NCI-H1105 (cell line): ENCODE results near the gene PPP2R5E.

ENCODE experiments used
- DNase-seq: peaks from one replicate; lab custom pipeline; 2025; lab: John Stamatoyannopoulos, UW

Gene PPP2R5E

GRCh38 chr14:63470962-63471793 is 72.0 kb downstream of the PPP2R5E start:
- no peak for DNase-seq

- no peak for DNase-seq
These were observed 74.9 kb downstream of the PPP2R5E start for GRCh38 chr14:63468294-63468693.

DNA sequence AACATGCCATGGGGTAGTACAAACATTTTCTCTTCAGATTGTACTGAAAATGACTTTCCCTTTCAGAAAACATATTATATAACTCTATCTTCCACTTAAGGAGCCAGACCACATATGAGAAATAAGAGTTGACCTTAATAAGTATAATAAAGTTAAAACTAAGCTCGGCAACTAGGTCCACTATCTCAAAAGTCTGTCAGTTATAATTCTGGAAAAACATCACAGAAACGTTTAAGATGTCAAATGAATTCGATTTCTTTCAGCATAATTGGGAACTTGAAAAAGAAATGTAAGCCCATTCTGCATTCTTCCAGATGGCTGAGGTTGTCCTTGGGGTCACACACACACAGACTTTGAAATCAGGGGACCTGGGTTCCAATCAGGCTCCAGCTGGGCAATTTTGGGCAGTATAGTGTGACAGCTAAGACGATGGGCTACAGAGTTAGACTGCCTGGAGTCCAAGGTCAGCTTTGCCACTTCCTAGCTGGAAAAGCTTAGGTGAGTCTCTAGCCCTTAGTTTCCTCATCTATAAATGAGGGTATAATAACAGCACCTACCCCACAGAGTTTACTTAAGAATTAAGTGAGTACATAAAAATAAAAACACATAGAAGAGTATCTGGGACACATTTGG is 75.6 kb downstream of the PPP2R5E start:
- DNase-seq, result no peak

GRCh38 chr14:63465347-63465746 is 77.8 kb downstream of the PPP2R5E start:
- DNase-seq, result no peak

- no peak for DNase-seq
These were observed 82.4 kb downstream of the PPP2R5E start for GRCh38 chr14:63460680-63461369.

GRCh38 chr14:63459738-63460137 is 83.4 kb downstream of the PPP2R5E start:
- DNase-seq, result no peak

DNA sequence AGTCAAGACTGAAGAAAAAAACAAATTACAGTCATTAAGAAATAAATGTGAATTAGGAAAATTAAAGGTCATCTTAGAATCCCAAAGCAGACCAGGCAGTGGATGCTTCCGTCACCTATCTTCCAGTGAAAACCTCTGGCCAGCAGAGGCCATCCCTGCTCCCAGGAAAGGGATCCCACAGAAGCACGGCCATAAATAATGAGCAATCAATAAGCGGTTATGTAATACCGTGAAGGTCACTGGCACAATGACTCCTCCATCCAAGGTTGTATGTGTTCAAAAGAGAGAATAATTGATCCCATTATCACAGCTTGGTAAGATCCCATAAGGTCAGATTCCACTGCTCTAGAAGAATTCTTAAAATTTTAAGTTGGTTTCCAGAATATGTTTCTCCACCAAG is 85.7 kb downstream of the PPP2R5E start:
- DNase-seq, result no peak

GRCh38 chr14:63454863-63455622 is 88.1 kb downstream of the PPP2R5E start:
- DNase-seq, result peak; percentile 72

- no peak for DNase-seq
These were observed 88.7 kb downstream of the PPP2R5E start for GRCh38 chr14:63454436-63454835.

DNA sequence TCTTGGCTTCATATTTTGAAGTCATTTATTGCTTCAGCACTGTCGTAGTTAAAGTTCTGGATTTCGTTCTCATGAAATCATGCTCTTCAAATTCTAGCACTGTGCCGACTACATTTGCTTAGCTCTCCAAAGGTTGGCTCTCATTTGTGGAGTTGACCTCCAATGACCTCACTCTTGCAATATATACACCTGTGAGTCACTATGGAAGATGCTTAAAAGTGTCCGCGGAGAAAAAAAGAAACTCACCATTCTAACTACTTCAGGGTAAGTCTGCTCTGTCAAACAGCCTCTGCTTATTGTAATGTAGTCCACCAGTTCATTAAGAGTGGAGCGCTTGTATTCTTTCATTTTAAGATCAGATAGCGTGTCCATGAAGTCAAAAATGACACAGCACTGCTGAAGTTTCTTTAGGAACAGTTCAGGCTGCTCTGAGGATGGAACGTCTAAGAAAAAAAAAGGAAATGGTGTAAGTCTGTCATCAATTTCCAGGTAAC is 89.7 kb downstream of the PPP2R5E start:
- DNase-seq, result no peak

- no peak for DNase-seq
These were observed 90.4 kb downstream of the PPP2R5E start for GRCh38 chr14:63452796-63453195.

DNA sequence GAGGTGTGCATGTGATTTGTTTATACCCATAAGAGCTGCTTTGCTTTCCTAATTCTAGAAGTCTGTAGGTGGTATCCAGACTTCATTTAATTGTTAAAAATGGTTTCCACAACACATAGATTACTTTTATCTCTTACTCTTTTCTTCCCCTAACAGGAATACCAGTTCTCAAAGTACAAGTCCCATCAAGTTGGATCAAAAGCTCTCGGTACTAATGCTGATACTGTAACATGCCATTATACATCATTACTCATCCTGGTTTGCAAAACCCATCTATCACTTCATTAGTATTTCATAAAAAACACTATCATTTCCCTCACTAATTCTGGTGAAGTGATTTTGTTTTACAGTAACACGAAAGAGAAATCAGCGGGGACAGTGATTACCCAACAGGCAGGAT is 94.3 kb downstream of the PPP2R5E start:
- no peak for DNase-seq

- DNase-seq, result no peak
These were observed 98.6 kb downstream of the PPP2R5E start for GRCh38 chr14:63444588-63444987.

DNA sequence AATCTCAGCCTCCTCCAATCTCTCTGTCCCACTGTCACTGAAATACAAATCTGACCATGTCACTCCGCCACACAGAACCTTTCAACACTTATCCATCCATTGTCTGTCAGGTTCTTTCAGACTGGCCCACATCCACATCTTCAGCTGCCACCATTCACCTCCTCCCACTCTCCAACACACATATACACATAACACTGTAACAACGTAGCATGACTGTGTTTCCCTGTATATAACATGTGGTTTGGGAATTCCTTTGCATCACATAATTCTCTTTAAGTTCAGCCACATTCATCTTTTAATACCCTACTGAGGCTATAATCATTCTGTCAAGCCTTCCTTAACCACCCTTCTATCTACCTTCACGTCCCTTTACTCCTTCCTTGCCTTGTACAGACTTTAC is 99.2 kb downstream of the PPP2R5E start:
- DNase-seq, result no peak

DNA sequence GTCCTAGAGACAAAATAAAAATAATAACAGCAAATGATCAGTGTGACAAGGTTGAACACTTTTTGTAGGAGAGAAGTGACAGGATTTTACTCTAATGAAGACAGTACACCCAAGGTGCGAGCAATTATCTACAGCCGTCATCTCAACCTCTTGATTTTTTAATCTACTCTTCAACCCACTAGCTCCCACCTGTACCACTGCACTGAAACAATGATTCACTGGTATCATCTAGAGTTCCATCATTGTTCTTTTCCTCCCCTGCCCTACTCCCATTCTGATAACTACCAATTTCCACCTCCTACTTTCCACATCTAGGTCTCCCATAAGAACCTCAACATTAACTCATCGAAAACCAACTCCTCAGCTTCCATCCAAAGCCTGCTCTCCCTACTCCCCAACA is 99.8 kb downstream of the PPP2R5E start:
- no peak for DNase-seq

DNA sequence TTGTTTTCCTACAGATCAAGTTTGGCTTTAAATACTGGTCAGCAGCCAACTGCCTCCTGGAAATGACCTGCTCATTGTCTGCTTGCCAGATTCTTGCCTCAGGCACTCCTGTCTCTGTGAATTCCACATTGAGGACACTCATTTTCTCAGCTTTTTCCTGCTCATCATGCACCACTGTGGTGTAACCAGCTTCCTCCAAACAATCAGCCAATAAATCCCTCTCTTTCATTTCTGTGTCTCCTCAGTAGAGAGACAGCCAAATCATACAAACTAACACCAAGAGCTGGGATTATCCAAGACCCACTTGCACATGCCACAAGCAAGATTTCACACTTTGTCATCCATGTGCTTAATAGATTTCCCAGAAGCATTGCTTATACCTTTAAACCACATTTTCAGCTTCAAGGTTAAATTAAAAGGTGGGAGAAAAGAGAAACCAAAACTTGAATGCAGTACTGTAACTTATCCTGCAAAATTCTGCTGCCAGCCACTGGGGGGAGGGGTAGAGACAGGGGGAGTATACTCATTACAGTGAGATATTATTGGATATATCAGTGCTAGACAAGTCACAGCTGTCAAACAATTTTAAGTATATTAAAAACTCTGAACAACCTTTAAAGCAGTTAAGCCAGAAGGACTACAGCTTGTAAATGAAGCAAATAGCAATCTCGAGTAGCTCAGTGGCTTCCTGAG is 105.0 kb downstream of the PPP2R5E start:
- no peak for DNase-seq

- DNase-seq, result no peak
These were observed 106.7 kb downstream of the PPP2R5E start for GRCh38 chr14:63436286-63437098.

GRCh38 chr14:63435838-63436237 is 107.3 kb downstream of the PPP2R5E start:
- DNase-seq, result no peak

DNA sequence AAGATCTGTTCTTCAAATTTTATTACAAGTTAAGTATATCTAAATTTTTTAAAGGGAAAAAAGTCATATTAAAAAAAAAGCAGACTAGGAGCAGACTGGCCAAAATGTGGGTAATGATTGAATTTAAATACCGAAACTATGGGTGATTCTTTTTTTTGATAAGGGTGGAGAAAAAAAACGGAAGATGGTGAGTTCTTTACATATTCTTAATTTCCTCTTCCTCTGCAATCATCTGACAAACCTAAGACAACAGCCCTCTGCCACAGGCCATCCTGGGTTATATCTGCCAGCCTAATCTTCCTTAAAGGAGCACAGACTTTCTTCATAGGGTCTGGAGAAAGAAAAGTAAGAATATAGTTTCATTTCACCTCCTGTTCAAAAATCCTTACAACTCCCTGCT is 108.0 kb downstream of the PPP2R5E start:
- no peak for DNase-seq

DNA sequence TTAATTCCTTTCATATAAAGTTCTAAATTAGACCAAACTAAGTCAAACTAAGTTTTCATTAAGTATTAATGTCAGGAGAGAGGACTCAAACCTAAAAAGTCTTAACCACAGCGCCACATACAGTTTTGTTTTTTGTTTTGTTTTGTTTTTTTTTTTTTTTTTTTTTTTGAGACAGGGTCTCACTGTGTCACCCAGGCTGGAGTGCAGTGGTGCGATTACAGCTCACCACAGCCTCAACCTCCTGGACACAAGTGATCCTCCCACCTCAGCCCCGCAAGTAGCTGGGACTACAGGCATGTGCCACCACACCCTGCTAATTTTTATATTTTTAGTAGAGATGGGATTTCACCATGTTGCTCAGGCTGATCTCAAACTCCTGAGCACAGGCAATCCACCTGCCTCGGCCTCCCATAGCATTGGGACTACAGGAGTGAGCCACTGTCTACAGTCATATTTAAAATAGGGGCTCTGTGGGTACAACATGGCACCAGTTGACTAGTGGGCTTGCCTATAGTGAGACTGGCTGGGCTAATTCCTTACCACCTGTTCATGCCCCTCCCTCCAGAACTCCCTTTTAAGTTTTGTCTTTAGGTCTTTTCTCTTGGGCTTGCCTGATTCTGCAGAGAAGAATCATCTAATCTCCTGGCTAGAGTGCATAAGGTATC is 110.2 kb downstream of the PPP2R5E start:
- no peak for DNase-seq
